ENCODE results near the gene ADGRE3.

DNA sequence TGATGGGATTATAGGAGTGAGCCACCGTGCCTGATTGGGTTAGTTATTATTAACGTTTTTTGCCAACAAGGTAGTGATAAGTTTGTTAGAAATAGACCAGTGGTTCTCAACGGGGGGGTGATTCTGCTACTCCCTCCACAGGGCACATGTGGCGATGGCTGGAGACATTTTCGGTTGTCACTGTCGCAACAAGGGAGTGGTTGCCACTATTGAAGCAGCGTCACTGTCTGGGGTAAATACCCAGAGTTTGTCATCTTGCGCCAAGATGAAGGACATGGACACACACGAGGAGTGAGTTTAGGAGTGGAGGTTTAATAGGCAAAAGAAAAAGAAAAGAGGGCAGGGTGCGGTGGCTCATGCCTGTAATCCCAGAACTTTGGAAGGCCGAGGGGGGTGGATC is 18.9 kb downstream of the ADGRE3 start:
- TF ChIP-seq, protein P1, sequence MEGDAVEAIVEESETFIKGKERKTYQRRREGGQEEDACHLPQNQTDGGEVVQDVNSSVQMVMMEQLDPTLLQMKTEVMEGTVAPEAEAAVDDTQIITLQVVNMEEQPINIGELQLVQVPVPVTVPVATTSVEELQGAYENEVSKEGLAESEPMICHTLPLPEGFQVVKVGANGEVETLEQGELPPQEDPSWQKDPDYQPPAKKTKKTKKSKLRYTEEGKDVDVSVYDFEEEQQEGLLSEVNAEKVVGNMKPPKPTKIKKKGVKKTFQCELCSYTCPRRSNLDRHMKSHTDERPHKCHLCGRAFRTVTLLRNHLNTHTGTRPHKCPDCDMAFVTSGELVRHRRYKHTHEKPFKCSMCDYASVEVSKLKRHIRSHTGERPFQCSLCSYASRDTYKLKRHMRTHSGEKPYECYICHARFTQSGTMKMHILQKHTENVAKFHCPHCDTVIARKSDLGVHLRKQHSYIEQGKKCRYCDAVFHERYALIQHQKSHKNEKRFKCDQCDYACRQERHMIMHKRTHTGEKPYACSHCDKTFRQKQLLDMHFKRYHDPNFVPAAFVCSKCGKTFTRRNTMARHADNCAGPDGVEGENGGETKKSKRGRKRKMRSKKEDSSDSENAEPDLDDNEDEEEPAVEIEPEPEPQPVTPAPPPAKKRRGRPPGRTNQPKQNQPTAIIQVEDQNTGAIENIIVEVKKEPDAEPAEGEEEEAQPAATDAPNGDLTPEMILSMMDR (IDR thresholded peaks at IDR 0.05), result no peak
- no peak for TF ChIP-seq POLR2A (IDR thresholded peaks at IDR 0.05)
